ENCODE results near the gene PACRG.

PACRG gene

GRCh38 chr6:163343609-163344008 is 615.8 kb downstream of the PACRG start:
- in situ Hi-C loops (cut with HindIII; ENCODE audit: low pct_unique_long_range_greater_than_20kb, low sequenced_read_pairs): no loop called here
- TF ChIP-seq JUND (IDR thresholded peaks at IDR 0.05; ENCODE audit: low read depth): no peak
- DNase-seq (ENCODE audit: low read depth in 1 of 2, low spot score in 1 of 2): no peak

DNA sequence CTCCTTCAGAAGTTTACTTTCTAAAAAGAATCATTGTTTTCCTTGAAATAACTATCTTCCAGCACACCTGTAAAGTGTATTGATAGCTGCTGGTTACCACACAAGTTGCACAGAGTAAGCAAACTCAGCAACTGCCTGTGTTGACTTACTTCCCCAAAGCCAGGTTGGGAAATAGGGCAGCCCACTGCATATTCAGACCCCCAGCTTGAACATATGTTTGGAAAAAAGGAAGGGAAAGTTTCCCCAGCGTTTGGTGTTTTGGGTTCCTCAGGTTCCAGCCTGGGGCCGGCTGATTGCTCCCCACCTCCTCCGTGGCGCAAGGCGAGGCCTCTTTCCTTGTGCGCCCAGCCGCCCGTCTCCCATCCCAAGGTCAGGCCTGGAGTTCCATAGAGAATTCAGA is 616.6 kb downstream of the PACRG start:
- no peak for TF ChIP-seq JUND (IDR thresholded peaks at IDR 0.05; ENCODE audit: low read depth)
- DNase-seq (ENCODE audit: low read depth in 1 of 2, low spot score in 1 of 2): no peak

GRCh38 chr6:163345931-163346330 is 618.2 kb downstream of the PACRG start:
- in situ Hi-C loops (cut with HindIII; ENCODE audit: low pct_unique_long_range_greater_than_20kb, low sequenced_read_pairs): no loop called here

More for the DNA sequence above, 616.6 kb downstream of the PACRG start:
- in situ Hi-C loops (cut with HindIII; ENCODE audit: low pct_unique_long_range_greater_than_20kb, low sequenced_read_pairs): no loop called here

GRCh38 chr6:163346497-163346961 is 618.8 kb downstream of the PACRG start:
- TF ChIP-seq JUND (IDR thresholded peaks at IDR 0.05; ENCODE audit: low read depth): no peak
- in situ Hi-C loops (cut with HindIII; ENCODE audit: low pct_unique_long_range_greater_than_20kb, low sequenced_read_pairs): no loop called here
- DNase-seq (ENCODE audit: low read depth in 1 of 2, low spot score in 1 of 2): no peak

More at GRCh38 chr6:163345931-163346330, 618.2 kb downstream of the PACRG start:
- DNase-seq (ENCODE audit: low read depth in 1 of 2, low spot score in 1 of 2): no peak
- no peak for TF ChIP-seq JUND (IDR thresholded peaks at IDR 0.05; ENCODE audit: low read depth)

GRCh38 chr6:163347021-163347446 is 619.3 kb downstream of the PACRG start:
- no peak for TF ChIP-seq JUND (IDR thresholded peaks at IDR 0.05; ENCODE audit: low read depth)
- no peak for DNase-seq (ENCODE audit: low read depth in 1 of 2, low spot score in 1 of 2)
- in situ Hi-C loops (cut with HindIII; ENCODE audit: low pct_unique_long_range_greater_than_20kb, low sequenced_read_pairs): no loop called here

DNA sequence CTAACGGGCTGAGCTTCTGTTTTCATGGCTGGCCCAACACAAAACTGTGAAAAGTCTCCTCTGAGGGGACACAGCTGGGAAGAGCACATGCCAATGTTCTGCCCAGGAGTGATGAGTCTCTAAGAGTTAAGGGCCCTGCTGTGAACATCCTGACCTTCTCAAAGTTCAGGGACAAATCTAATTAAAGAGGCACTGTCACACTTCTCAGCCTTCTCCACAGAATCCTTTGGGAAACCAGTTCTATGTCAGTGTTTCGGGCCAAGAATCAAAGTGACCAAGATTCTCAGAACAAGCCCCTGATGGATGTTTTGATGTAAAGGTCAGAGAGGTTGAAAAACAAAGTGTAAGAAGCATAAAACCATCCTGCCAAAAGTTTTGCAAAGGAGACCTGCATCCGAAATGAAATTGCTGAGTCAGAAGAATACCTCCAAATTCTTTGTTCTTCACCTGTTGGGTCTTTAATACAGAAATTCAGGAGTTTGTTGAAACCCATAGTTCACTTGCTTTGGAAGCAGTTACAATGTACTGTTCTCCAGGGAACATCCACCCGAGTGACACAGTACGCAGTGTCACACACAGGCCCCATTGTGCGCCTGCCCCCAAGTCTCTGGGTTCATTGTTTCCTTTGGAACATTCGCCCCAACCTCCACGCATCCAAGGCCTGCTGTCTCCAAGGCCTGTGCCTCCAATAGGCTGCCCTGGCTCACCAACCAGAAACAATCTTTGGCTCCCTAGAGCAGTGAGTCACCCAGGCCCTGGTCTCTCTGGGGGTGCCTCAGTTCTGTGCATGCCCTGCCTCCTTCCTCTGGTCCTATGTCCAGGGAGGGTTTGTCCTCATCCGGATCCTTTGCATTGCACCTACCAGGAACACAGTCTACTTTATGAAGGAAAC is 621.3 kb downstream of the PACRG start:
- DNase-seq (ENCODE audit: low read depth in 1 of 2, low spot score in 1 of 2): no peak
- in situ Hi-C loops (cut with HindIII; ENCODE audit: low pct_unique_long_range_greater_than_20kb, low sequenced_read_pairs): no loop called here
- no peak for TF ChIP-seq JUND (IDR thresholded peaks at IDR 0.05; ENCODE audit: low read depth)

GRCh38 chr6:163349696-163350095 is 621.9 kb downstream of the PACRG start:
- no peak for DNase-seq (ENCODE audit: low read depth in 1 of 2, low spot score in 1 of 2)
- TF ChIP-seq JUND (IDR thresholded peaks at IDR 0.05; ENCODE audit: low read depth): no peak
- in situ Hi-C loops (cut with HindIII; ENCODE audit: low pct_unique_long_range_greater_than_20kb, low sequenced_read_pairs): no loop called here

GRCh38 chr6:163351013-163351412 is 623.2 kb downstream of the PACRG start:
- no peak for TF ChIP-seq JUND (IDR thresholded peaks at IDR 0.05; ENCODE audit: low read depth)
- no peak for DNase-seq (ENCODE audit: low read depth in 1 of 2, low spot score in 1 of 2)
- in situ Hi-C loops (cut with HindIII; ENCODE audit: low pct_unique_long_range_greater_than_20kb, low sequenced_read_pairs): no loop called here

- in situ Hi-C loops (cut with HindIII; ENCODE audit: low pct_unique_long_range_greater_than_20kb, low sequenced_read_pairs): no loop called here
- no peak for TF ChIP-seq JUND (IDR thresholded peaks at IDR 0.05; ENCODE audit: low read depth)
- DNase-seq (ENCODE audit: low read depth in 1 of 2, low spot score in 1 of 2): peak in 1 of 2 experiments; percentile 14
Measured at GRCh38 chr6:163352011-163352685, 624.4 kb downstream of the PACRG start.

- in situ Hi-C loops (cut with HindIII; ENCODE audit: low pct_unique_long_range_greater_than_20kb, low sequenced_read_pairs): no loop called here
- DNase-seq (ENCODE audit: low read depth in 1 of 2, low spot score in 1 of 2): no peak
- TF ChIP-seq JUND (IDR thresholded peaks at IDR 0.05; ENCODE audit: low read depth): no peak
Measured at GRCh38 chr6:163352966-163353365, 625.2 kb downstream of the PACRG start.

GRCh38 chr6:163354085-163354484 is 626.3 kb downstream of the PACRG start:
- no peak for DNase-seq (ENCODE audit: low read depth in 1 of 2, low spot score in 1 of 2)

GRCh38 chr6:163354761-163355425 is 627.1 kb downstream of the PACRG start:
- no peak for TF ChIP-seq JUND (IDR thresholded peaks at IDR 0.05; ENCODE audit: low read depth)
- in situ Hi-C loops (cut with HindIII; ENCODE audit: low pct_unique_long_range_greater_than_20kb, low sequenced_read_pairs): no loop called here
- no peak for DNase-seq (ENCODE audit: low read depth in 1 of 2, low spot score in 1 of 2)

More at GRCh38 chr6:163354085-163354484, 626.3 kb downstream of the PACRG start:
- in situ Hi-C loops (cut with HindIII; ENCODE audit: low pct_unique_long_range_greater_than_20kb, low sequenced_read_pairs): no loop called here
- no peak for TF ChIP-seq JUND (IDR thresholded peaks at IDR 0.05; ENCODE audit: low read depth)

All from T47D (cell line).